ENCODE data around the gene GPR176.

DNA sequence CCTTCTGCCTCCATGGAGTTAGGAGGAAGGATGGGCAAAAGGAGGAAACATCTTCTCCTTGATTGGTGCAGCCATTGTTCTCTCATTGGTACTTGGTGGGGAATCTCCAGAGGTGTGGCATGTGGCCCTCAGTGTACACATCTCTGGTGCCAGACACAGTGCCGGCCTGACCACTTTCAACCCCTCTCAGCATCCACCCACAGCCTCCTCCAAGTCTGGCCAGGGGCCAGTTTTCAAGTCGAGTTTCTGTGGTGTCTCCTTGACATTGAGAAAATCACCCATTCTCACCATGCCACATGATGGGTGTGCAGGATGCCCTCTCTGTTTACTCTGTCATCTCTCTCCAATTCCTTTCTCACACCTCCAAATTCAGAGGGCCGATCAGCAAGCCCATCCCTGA is 124.6 kb downstream of the GPR176 start:
- TF ChIP-seq, protein P1, sequence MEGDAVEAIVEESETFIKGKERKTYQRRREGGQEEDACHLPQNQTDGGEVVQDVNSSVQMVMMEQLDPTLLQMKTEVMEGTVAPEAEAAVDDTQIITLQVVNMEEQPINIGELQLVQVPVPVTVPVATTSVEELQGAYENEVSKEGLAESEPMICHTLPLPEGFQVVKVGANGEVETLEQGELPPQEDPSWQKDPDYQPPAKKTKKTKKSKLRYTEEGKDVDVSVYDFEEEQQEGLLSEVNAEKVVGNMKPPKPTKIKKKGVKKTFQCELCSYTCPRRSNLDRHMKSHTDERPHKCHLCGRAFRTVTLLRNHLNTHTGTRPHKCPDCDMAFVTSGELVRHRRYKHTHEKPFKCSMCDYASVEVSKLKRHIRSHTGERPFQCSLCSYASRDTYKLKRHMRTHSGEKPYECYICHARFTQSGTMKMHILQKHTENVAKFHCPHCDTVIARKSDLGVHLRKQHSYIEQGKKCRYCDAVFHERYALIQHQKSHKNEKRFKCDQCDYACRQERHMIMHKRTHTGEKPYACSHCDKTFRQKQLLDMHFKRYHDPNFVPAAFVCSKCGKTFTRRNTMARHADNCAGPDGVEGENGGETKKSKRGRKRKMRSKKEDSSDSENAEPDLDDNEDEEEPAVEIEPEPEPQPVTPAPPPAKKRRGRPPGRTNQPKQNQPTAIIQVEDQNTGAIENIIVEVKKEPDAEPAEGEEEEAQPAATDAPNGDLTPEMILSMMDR (IDR thresholded peaks at IDR 0.05): no peak
- TF ChIP-seq POLR2A (IDR thresholded peaks at IDR 0.05; ENCODE audit: low read depth) (no peak), POLR2AphosphoS5 (IDR thresholded peaks at IDR 0.05) (no peak)
